ENCODE data around the gene DLG2.

DNA sequence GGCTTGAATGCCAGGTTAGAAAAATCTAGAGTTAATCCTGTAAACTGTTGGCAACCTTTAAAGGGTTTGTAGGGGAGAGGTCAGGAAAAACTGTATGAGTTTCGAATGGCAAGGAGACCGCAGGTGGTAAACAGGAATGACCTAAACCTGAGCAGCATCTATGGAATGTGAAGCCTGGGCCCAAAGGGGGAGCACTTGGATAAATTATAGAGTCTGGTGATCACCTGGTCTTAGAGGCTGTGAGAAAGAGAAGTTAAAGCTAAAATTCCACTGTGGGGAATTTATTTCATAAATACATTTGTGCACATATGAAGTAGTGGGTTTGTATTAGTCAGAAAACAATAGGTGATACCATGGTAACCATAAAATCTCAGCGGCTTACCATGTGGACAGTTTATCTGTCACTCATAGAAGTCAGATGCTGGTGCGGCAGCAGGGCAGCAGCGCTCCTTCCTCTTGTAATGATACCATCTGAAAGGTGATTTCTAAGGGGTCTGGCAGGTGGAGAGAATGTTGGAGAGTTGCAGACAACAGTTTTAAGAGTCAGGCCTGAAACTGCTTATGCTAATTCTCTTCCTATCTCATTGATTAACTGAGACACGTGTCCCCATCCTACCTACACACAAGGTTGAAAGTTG is 1236.6 kb downstream of the DLG2 start:
- TF ChIP-seq, protein P1, sequence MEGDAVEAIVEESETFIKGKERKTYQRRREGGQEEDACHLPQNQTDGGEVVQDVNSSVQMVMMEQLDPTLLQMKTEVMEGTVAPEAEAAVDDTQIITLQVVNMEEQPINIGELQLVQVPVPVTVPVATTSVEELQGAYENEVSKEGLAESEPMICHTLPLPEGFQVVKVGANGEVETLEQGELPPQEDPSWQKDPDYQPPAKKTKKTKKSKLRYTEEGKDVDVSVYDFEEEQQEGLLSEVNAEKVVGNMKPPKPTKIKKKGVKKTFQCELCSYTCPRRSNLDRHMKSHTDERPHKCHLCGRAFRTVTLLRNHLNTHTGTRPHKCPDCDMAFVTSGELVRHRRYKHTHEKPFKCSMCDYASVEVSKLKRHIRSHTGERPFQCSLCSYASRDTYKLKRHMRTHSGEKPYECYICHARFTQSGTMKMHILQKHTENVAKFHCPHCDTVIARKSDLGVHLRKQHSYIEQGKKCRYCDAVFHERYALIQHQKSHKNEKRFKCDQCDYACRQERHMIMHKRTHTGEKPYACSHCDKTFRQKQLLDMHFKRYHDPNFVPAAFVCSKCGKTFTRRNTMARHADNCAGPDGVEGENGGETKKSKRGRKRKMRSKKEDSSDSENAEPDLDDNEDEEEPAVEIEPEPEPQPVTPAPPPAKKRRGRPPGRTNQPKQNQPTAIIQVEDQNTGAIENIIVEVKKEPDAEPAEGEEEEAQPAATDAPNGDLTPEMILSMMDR (IDR thresholded peaks at IDR 0.05 in 4 of 5, conservative IDR thresholded peaks at IDR 0.05 in 1 of 5): no peak
- no peak for TF ChIP-seq POLR2A (IDR thresholded peaks at IDR 0.05)
